SK-N-SH (cell line): ENCODE data around the gene SURF1.

ENCODE experiments used
- CTCF ChIP-seq: fragments of 200-600 bp; sonication (generic); IDR thresholded peaks from 2 replicates; pipeline ENCODE4 v1.6.1; 2017; ENCODE audit warnings: antibody characterized with exemption, mild to moderate bottlenecking, moderate library complexity
- POLR2AphosphoS5 ChIP-seq: IDR thresholded peaks from 2 replicates; pipeline ENCODE4 v1.6.1; 2012; ENCODE audit warnings: low read depth, low read length

GRCh38 chr9:133331641-133332380 lies 24.5 kb downstream of the SURF1 start:
- TF ChIP-seq CTCF (no peak), POLR2AphosphoS5 (no peak)
